DMS153 (cell line): Measurements from ENCODE around the gene ARHGAP9.
"Not testable (repeated sequence)": the region's sequence is repeated elsewhere in the genome, so short reads cannot be mapped to it uniquely, and the experiment has no call there.

Experiments
- DNase-seq: peaks from one replicate; lab custom pipeline; 2025; lab: John Stamatoyannopoulos, UW

ARHGAP9 gene

DNA sequence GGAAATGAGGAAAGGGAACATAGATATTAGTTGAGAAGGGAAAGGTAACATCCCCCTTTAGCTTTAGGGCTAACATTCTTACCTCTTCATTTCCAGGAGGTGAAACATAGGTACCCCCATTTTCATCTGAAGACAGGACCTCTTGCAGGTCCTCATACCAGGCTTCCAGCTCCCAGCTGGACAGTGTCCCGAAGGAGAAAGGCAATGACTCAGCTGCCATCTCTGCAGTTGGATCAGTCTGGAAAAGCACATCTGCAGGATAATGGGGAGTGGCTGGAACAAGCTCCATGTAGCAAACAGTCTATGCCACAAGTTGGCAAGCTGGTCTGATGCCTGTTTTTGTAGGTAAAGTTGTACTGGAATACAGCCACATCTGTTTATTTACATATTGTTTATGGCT is 37.5 kb upstream of the ARHGAP9 start:
- DNase-seq: no peak

DNA sequence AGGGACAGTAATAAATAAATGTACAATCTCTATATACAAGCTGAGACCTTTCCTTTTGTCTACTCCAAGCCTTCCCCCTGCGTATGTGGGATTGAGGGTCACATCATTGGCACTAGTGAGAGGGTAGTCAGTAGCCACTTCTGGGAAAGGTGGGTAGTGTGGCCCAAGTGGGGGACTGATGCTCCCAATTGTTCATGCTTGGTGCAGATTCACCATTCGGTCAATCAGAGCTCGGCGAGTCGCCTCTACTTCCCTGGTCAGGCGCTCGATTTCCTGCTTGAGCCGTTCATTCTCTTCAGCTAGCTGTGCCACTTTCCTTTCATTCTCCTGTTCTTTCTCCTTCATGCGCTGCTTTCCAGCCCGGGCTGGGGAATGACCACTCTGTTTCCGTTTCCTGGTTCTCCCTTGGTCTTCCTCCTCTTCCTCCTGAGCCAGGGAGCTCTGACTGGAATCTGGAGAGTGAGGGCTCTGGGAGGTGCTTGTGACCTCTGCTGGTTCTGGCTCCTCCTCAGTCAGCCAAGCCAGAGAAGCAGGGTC is 37.0 kb upstream of the ARHGAP9 start:
- DNase-seq: no peak

DNA sequence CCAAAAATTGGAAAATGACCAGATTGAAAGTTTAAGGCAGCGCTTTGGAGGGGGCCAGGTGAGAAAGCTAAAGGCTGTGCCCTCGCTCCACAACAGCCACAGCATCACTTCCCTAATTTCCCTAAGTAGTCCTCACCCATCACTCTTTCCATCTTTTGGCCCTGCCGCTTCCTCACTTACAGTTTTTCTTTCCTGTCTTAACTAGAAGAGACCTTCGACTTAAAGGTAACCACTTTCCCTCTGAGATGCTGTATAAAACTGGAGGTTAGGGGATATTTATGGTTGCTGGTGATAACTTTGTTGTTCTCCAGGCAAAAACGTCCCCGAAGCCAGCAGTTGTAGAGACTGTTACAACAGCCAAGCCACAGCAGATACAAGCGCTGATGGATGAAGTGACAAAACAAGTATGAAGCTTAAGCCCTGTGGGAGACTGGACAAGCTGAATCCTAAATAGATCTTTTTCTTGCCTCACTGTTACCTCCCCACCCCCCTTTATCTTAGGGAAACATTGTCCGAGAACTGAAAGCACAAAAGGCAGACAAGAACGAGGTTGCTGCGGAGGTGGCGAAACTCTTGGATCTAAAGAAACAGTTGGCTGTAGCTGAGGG is 36.4 kb upstream of the ARHGAP9 start:
- no peak for DNase-seq

DNA sequence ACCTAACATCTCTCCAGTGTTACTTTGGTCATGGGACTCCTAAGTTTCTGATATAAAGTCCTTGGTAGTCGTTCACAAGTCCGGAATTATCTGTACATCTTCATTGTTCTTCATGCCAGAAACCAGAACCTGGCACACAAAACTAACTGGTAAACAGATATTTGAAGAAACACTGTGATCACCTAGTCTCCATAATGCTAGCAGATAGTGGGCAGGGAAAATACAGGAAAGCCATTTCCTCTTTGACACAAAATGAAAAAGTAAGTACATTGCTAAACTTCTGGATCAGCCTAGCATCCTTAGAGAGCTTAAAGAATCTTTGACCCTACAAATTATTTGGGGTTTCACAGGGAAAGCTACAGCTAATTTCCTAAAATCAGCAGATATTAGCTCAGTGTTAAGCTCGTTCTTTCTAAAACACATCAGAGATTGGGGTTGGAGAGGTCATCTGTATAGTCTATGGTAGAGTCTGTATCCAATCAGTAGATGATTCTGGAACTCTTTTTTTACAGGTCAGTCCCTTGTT is 35.8 kb upstream of the ARHGAP9 start:
- DNase-seq: no peak

DNA sequence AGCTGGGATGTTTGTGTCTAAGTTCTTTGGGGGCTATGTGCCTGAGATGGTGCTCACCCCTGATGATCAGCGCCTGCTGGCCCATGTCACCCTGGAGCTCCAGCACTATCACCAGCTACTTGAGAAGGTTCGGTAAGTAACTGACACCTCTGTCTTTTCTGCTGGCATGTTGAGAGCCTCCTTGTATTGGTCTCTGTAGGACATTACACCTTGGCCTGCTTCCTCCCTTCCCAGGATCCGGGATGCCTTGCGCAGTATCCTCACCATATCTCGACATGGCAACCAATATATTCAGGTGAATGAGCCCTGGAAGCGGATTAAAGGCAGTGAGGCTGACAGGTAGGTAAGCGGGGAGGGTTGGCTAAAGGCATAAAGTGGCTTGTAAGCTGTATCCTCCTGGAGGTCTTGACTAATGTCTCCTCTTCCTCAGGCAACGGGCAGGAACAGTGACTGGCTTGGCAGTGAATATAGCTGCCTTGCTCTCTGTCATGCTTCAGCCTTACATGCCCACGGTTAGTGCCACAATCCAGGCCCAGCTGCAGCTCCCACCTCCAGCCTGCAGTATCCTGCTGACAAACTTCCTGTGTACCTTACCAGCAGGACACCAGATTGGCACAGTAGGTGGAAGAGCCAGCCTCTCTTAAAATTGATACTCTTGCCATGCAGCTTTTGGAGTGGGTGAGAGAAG is 35.2 kb upstream of the ARHGAP9 start:
- DNase-seq: no peak

DNA sequence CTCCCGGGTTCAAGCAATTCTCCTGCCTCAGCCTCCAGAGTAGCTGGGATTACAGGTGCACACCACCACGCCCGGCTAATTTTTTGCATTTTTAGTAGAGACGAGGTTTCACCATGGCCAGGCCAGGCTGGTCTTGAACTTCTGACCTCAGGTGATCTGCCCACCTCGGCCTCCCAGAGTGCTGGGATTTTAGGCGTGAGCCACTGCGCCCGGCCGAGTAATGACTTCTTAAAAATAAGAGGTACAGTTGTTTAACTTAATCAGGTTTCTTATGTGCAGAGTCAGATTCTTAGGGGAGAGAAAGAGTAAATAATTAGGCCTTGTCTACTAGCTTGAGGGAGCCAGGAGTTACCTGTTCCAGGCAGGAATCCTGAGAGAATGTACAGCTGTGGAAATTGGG is 34.6 kb upstream of the ARHGAP9 start:
- DNase-seq: not testable (repeated sequence)

DNA sequence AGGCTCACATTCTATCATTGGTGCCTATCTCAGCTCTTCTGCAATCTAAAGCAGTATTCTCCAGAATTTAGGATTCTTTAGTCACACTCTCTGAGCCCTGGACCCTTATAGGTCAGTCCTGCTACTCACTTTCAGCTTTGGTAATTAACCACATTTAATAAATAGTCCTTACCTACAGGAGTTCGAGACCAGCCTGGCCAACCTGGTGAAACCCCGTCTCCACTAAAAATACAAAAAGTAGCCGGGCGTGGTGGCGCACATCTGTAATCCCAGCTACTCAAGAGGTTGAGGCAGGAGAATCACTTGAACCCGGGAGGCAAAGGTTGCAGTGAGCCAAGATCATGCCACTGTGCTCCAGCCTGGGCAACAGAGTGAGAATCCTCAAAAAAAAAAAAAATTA is 34.0 kb upstream of the ARHGAP9 start:
- not testable (repeated sequence) for DNase-seq

DNA sequence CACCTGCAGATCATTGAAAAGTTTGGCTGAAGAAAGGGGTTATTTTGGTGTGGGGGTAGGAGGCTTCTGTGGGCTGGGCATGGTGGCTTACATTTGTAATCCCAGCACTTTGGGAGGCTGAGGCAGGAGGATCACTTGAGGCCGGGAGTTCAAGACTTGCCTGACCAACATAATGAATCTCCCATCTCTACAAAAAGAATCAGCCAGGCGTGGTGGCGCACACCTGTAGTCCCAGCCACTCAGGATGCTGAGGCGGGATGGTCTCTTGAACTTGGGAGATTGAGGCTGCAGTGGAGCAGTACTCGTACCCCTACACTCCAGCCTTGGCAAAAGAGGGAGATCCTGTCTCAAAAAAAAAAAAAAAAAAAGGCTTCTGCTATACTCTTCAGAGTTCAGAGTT is 33.6 kb upstream of the ARHGAP9 start:
- DNase-seq: no peak

DNA sequence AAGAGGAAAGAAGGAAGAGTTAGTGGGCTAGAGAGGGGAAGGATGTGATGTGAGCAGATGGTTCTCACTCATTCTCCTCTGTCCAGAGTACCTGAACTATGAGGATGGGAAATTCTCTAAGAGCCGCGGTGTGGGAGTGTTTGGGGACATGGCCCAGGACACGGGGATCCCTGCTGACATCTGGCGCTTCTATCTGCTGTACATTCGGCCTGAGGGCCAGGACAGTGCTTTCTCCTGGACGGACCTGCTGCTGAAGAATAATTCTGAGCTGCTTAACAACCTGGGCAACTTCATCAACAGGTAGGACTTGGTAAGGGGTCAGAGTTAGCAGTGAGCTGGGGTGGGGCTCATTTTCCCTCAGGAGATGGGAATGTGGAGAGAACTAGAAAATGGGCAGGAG is 33.0 kb upstream of the ARHGAP9 start:
- DNase-seq: no peak

DNA sequence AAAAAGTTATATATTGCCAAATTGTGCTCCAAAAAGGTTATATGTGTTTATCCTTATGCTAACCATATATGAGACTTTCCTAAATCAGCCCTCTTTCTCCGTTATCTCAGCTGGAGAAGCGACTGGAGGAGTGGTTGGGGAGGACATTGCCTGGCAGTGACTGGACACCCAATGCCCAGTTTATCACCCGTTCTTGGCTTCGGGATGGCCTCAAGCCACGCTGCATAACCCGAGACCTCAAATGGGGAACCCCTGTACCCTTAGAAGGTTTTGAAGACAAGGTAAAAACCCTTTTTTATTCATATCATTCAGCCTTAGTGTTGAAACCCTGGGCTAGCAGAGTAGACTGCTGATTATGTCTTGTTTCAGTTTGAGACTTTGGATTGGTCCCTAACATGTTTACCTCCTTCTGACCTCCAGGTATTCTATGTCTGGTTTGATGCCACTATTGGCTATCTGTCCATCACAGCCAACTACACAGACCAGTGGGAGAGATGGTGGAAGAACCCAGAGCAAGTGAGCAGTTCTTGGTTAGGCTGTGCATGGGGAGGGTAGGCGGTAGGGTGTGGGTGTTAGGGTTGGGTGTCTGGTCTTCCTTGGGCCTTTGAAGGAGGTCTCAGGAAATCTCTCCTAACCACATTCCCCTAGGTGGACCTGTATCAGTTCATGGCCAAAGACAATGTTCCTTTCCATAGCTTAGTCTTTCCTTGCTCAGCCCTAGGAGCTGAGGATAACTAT is 32.1 kb upstream of the ARHGAP9 start:
- no peak for DNase-seq

DNA sequence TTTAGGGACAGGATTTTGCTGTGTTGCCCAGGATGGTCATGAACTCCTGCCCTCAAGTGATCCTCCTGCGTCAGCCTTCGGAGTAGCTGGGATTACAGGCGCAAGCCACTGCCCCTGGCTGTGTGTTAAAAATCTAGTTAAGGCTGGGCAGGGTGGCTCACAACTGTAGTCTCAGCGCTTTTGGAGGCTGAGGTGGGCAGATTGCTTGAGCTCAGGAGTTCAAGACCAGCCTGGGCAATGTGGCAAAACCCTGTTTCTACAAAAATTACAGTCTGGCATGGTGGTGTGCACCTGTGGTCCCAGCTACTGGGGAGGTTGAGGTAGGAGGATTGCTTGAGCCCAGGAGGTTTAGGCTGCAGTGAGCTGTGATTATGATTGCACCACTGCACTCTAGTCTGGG is 31.5 kb upstream of the ARHGAP9 start:
- no peak for DNase-seq

DNA sequence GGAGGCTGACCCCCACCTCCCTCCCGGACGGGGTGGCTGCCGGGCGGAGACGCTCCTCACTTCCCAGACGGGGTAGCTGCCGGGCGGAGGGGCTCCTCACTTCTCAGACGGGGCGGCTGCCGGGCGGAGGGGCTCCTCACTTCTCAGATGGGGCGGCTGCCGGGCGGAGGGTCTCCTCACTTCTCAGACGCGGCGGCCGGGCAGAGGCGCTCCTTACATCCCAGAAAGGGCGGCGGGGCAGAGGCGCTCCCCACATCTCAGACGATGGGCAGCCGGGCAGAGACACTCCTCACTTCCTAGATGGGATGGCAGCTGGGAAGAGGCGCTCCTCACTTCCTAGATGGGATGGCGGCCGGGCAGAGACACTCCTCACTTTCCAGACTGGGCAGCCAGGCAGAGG is 28.1 kb upstream of the ARHGAP9 start:
- not testable (repeated sequence) for DNase-seq

DNA sequence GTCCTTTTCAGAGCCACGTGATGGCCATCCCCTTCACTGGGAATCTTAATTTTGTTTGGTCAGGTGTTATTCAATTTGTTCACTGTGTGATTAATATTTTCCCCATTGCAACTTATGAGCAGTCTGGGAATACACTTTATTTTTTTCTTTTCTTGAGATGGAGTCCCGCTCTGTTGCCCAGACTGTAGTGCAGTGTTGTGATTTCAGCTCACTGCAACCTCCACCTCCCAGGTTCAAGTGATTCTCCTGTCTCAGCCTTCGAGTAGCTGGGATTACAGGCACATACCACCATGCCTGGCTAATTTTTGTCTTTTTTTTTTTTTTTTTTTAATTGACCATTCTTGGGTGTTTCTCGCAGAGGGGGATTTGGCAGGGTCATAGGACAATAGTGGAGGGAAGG is 26.9 kb upstream of the ARHGAP9 start:
- DNase-seq: not testable (repeated sequence)

DNA sequence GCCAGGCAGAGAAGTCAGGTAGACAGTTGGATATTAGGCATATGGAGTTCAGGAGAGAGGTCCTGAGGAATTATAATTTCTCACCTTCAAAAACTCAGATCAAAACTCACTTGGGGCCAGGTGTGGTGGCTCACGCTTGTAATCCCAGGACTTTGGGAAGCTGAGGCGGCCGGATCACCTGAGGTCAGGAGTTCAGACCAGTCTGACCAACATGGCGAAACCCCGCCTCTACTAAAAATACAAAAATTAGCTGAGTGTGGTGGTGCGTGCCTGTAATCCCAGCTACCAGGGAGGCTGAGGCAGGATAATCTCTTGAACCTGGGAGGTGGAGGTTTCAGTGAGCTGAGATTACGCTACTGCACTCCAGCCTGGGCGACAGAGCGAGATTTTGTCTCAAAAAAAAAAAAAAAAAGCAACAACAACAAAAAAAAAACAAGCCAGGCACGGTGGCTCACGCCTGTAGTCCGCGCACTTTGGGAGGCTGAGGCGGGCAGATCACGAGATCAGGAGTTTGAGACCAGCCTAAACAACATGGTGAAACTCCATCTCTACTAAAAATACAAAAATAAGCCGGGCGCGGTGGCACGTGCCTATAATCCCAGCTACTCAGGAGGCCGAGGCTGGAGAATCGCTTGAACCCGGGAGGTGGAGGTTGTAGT is 22.8 kb upstream of the ARHGAP9 start:
- DNase-seq: not testable (repeated sequence)

DNA sequence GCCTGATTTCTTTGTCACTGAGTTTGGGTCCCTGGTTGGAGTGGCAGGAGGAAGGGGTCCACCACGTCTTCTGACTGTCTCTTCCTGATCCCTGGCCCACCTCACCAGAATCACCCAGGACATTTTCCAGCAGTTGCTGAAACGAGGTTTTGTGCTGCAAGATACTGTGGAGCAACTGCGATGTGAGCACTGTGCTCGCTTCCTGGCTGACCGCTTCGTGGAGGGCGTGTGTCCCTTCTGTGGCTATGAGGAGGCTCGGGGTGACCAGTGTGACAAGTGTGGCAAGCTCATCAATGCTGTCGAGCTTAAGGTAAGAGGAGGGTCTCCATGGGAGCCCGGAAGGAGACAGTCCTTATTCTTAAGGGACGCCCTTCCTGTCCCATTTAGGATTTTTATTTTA is 20.5 kb upstream of the ARHGAP9 start:
- DNase-seq: no peak

DNA sequence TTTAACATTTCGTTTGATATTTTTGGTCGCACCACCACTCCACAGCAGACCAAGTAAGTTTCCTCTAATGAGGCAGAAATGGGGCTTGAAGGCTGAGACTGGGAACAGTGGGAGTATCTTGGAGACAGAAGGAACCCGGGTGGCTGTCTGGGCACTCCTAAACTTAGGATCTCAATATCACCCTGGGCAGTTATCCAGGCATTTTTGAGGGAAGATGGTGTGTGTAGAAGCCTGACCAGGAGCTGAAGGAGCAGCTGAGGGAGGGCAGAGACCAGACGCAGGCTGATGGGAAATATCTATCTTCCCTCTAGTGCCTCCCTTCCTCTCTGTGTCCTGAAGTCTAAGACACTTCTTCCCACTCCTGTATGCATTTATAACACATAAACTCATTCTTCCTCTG is 18.9 kb upstream of the ARHGAP9 start:
- no peak for DNase-seq

DNA sequence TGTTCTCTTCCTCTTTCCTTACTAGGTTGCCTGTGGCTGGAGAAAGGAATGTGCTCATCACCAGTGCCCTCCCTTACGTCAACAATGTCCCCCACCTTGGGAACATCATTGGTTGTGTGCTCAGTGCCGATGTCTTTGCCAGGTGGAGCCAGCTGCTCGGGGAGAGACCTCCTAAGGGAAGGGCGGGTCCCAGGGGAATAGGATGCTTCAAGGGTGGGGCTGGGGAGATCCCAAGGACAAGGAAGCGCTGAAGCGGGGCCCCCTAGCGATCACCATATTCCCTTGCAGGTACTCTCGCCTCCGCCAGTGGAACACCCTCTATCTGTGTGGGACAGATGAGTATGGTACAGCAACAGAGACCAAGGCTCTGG is 18.5 kb upstream of the ARHGAP9 start:
- DNase-seq: no peak

DNA sequence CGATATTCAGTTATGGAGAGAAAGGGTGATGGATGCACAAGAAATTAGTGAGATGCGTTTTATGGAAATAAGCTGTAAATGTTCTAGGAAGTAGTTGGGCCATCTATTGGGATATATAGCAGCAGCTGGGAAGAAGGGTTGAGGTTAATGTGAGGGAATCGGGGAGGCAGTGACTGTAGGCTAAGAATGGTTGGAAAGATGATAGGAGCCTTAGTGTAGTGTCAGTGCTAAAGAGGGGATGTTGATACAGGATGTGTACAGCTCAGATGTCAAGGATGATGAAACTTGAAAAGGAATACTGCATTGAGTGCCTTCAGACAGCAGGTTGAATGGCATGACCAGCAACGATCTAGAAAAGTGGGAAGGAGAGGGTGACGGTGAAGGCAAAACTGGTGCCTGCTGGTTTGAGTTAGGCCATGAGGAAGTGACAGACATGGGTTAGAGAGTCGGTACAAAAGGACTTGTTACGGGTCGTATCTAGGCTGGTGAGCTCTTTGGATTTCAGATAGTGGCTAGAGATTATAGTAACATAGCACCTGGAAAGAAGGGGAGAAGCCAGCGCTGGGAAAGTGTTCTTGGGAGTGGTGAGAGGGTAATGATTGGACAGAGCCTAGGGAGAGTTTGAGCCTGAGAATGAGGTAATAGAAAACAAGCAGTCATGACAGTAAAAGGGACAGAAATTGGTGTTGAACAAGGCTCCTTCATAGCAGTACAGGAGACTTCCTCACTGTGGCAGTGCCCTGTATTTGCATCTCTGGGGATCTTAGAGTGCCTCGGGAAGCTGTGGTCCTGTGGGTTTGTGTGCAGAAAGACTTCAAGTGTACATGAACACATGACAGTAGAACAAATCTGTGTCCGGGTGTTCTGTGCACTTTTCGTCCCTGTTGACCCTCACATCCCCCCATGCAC is 17.8 kb upstream of the ARHGAP9 start:
- no peak for DNase-seq

DNA sequence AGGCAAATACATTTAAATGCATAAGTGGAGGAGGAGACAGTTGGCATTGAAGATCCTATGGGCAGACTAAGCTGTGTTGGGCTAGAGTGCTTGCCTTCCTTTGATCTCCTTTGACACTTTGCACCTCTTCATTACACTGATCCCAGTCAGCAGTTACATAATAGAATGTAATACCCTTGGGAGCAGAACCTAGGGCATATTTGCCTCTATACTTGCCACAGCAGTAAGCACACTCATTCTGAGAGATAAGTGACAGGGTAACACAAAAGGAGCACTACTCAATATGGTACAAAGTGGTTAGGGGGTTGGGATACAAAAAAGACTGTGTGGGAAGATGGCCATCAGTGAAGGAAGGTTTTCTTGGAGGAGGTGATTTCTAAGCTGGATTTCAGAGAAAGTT is 17.2 kb upstream of the ARHGAP9 start:
- no peak for DNase-seq

DNA sequence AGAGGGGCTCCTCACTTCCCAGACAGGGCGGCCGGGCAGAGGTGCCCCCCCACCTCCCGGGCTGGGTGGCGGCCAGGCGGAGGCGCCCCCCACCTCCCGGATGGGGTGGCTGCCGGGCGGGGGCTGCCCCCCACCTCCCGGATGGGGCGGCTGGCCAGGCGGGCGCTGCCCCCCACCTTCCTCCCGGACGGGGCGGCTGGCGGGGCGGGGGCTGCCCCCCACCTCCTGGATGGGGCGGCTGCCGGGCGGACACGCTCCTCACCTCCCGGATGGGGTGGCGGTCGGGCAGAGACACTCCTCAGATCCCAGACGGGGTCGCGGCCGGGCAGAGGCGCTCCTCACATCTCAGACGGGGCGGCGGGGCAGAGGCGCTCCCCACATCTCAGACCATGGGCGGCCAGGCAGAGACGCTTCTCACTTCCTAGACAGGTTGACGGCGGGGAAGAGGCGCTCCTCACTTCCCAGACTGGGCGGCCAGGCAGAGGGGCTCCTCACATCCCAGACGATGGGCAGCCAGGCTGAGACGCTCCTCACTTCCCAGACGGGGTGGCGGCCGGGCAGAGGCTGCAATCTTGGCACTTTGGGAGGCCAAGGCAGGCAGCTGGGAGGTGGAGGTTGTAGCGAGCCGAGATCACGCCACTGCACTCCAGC is 15.5 kb upstream of the ARHGAP9 start:
- DNase-seq: not testable (repeated sequence)
